ENCODE results near the gene NSUN2.

The NSUN2 gene

GRCh38 chr5:6557807-6558575 lies 74.9 kb downstream of the NSUN2 start:
- DNase-seq (ENCODE audit: low spot score): no peak

- no peak for DNase-seq (ENCODE audit: low spot score)
These were observed 76.1 kb downstream of the NSUN2 start for GRCh38 chr5:6556802-6557102.

GRCh38 chr5:6556089-6556801 lies 76.6 kb downstream of the NSUN2 start:
- DNase-seq (ENCODE audit: low spot score): no peak

GRCh38 chr5:6554812-6555211 lies 78.0 kb downstream of the NSUN2 start:
- DNase-seq (ENCODE audit: low spot score): no peak

GRCh38 chr5:6553972-6554371 lies 78.9 kb downstream of the NSUN2 start:
- no peak for DNase-seq (ENCODE audit: low spot score)

GRCh38 chr5:6552612-6553011 lies 80.2 kb downstream of the NSUN2 start:
- DNase-seq (ENCODE audit: low spot score): no peak

GRCh38 chr5:6551955-6552313 lies 80.9 kb downstream of the NSUN2 start:
- DNase-seq (ENCODE audit: low spot score): no peak

- DNase-seq (ENCODE audit: low spot score): no peak
These were observed 81.4 kb downstream of the NSUN2 start for GRCh38 chr5:6551287-6551954.

- DNase-seq (ENCODE audit: low spot score): no peak
These were observed 82.2 kb downstream of the NSUN2 start for GRCh38 chr5:6550628-6551027.

Measured in kidney tubule cell (primary cell).